22Rv1 (cell line): ENCODE results near the gene DAAM2.

ENCODE experiments used
- H3K27ac ChIP-seq: fragments of 450-650 bp; 2 replicates; pipeline ENCODE4 v1.5.1; 2017
- CTCF ChIP-seq: fragments of 450-650 bp; IDR thresholded peaks from 2 replicates; pipeline ENCODE4 v1.5.1; 2017; ENCODE audit warnings: mild to moderate bottlenecking
- ZFX ChIP-seq: fragments of 450-650 bp; IDR thresholded peaks from 2 replicates; pipeline ENCODE4 v1.6.1; 2017; ENCODE audit warnings: antibody characterized with exemption, borderline replicate concordance

Gene DAAM2

DNA sequence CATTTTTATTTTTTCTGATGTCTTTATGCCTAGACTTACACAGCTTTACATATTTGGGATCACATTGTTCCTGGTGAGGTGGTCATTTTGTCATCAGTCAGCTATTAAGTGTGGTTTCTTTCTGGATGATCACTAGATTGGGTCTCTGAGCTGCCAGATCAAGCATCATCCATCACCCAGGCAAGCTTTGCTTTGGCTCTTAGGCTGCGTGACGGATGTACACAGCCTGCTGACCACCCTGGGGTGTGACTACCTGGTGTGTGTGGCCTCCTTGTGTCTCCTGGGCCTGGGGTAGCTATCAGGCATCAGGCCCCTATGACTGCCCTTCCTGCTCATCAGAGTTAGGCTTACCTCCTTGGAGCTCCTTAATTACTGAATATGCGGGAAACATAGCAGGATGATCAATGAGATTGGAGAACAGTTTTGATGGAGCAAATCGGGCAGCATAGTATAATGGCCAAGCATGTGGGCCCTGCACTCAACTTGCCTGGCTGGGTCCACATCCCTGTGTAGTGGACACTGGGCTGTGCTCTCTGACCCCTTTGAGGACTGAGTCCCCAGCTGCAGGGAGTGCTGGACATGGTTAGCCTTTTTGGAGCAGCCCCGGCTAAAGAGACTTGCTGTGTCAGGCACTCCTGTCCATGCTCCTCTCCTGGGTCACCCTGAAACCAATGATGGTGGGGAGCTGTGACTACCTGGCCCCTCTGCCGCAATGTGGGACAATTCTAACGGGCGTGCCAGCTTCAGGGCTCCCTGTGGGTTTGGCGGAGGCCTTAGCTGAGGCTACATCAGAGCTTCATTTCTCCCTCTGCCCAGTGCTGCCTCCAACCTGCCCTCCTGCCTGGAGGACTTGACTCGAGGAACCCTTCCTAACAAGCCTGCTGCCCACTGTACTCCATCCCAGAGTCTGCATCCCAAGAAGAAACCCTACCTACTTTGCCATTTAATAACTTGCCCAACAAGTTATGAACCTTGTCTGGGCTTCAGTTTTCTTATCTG is 8.2 kb downstream of the DAAM2 start:
- no peak overlapping the region for H3K27ac ChIP-seq
- TF ChIP-seq CTCF (no peak), ZFX (no peak)

DNA sequence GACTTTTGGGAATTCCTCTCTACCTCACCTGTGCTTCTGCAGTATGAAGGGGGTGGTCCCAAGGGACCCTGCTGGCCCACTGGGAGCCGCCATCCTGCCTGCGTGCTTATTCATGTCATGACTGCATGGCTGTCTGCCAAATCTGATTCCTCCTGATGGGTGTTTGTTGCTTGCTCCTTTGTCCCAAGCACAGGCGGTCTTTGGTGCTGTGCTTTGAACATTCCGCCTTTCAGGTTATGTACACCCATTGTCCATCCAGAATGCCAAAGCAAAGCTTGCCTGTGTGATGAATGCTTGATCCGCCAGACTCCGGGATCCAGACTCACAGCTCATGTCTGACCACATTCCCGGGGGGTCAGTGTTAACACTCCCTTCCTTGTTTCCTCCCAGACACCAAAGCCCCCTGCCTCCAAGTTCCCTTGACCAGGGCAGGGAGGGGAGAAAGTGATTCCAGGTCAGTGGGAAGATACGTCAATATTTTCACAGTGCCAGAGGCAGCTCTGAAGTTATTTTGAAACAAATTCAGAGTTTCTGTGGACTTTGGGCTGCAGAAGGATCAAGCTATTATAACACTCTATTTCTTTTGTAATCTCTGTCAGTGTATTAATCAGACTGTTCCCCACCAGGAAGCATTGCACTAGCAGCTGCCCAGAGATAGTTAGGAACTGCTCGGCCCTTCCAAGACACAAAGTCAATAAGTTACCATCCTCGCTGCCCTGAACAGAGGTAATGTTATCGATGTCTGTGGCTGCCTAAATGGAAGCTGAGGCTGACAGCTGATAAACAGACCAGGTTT is 9.5 kb downstream of the DAAM2 start:
- no peak for TF ChIP-seq ZFX
- TF ChIP-seq CTCF = no peak
- no peak overlapping the region for H3K27ac ChIP-seq

- no peak for TF ChIP-seq CTCF
- TF ChIP-seq ZFX = no peak
- no peak overlapping the region for H3K27ac ChIP-seq
These were observed 11.7 kb downstream of the DAAM2 start for GRCh38 chr6:39803872-39804271.

DNA sequence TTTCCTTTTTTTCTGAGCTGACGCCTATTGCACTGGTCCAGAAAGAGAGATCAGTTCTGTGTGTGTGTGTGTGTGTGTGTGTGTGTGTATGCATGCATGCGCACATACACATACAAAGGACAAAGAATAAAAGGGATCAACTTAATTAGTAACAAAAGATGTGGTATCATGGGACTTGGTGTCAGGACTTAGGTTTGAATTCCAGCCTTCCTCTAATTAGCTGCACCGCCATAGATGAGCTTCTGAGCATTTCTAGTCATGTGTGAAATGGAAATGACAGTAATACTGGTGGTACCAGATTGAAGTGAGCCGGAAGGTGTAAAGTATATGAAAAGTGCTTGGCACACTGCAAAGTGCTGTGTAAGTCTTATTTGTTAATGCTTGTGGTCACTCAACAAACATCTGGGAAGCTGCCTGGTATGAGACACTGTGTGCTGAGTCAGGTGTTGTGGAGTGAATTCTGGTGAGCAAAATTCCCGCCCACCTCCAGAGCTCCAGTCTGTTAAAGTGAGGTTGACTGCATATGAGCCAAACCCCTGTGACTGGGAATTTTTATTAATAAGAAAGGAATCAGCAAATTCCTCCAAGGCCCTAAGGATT is 12.4 kb downstream of the DAAM2 start:
- no peak overlapping the region for H3K27ac ChIP-seq
- TF ChIP-seq CTCF = no peak

DNA sequence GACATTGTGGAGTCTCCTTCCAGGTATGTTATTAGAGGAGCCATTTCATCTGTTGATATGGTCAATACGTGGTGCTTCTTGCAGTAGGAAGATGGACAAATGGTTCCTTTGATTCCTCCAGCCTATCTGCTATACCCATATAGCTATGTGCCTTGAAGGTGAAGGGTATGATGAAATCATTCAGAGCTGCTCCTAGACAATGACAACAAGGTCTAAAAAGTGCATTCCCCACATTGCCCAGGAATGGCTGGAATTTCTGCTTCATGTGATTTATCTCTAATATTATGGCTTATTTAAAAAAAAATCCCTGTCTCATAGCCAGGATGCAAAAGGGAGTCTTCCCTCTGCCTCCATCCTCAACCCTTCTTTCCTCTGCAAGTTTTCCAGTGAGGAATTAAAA is 14.1 kb downstream of the DAAM2 start:
- no peak for TF ChIP-seq ZFX
- TF ChIP-seq CTCF = no peak
- no peak overlapping the region for H3K27ac ChIP-seq

DNA sequence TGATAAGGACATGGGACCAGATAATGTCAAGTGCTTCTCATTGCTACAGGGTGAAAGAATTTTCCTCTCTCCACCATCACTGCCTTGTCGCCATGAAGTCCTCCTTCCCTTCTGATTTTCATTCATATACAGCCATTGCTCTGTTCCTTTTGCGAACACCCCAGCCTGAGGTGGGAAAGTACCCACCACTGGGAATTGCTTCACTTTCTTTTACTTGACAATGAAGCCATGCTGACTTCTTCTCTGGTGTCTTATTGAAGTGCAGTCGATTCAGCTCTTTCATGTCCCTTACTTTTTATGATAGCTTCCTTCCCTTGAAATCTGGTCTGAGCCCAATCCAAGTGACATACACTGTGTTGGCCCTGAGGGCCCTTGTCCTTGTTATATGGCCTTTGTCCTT is 16.2 kb downstream of the DAAM2 start:
- TF ChIP-seq CTCF = no peak
- TF ChIP-seq ZFX = no peak
- no peak overlapping the region for H3K27ac ChIP-seq
